Naive thymus-derived CD4-positive, alpha-beta T cell (primary cell): ENCODE measurements around the gene TMEM163. TPM values are rescaled to one million over a fixed set of nuclear protein-coding genes. Genes with fewer than 3 reads are reported as not detected.

Source experiments
- ATAC-seq: fragments of 150-1000 bp; cut with Tn5 transposase; 2 replicates; pipeline ENCODE4 v1.10.0; 2021; ENCODE audit warnings: mild to moderate bottlenecking, moderate library complexity
- CTCF ChIA-PET: fragments of 350-600 bp; sonication (Branson Sonifier 250); formaldehyde crosslinking; loops from one replicate; lab custom pipeline; 2021; ENCODE audit warnings: antibody characterized with exemption; lab: Charles Lee
- POLR2A ChIA-PET: fragments of 350-600 bp; sonication (Branson Sonifier 250); formaldehyde crosslinking; loops from one replicate; lab custom pipeline; 2021; ENCODE audit warnings: antibody characterized with exemption, inconsistent platforms; lab: Charles Lee
- DNase-seq, 9 donors: peaks; one replicate each; pipeline versions ENCODE4 v3.0.0 to v3.0.0-alpha.2; 2020 to 2022; ENCODE audit warnings: mixed read lengths in 1 of 9
- H3K27ac ChIP-seq: one replicate; pipeline ENCODE4 v1.7.0; 2013; ENCODE audit warnings: mild to moderate bottlenecking, low read depth, low read length, moderate library complexity
- H3K27me3 ChIP-seq, 2 donors: one replicate each; pipeline ENCODE4 v1.7.0; 2013; ENCODE audit warnings: low read length in 2 of 2, mild to moderate bottlenecking in 2 of 2, moderate library complexity in 2 of 2; ENCODE audit not compliant: control insufficient read depth in 2 of 2, insufficient read depth in 2 of 2
- H3K36me3 ChIP-seq, 3 experiments: 1 replicate in 2 of 3; 2 replicates in 1 of 3; pipeline ENCODE4 v1.7.0; 2013; ENCODE audit warnings: low read length in 3 of 3, mild to moderate bottlenecking in 3 of 3, moderate library complexity in 1 of 3; ENCODE audit not compliant: insufficient read depth in 3 of 3, control insufficient read depth in 2 of 3
- H3K4me1 ChIP-seq, 2 donors: one replicate each; pipeline ENCODE4 v1.7.0; 2013; ENCODE audit warnings: low read length in 2 of 2, mild to moderate bottlenecking in 2 of 2, moderate library complexity in 1 of 2; ENCODE audit not compliant: control insufficient read depth in 2 of 2, insufficient read depth in 2 of 2
- H3K4me3 ChIP-seq: 2 replicates; pipeline ENCODE4 v1.7.0; 2013; ENCODE audit warnings: mild to moderate bottlenecking, low read length
- H3K9me3 ChIP-seq, 3 experiments: 1 replicate in 2 of 3; 2 replicates in 1 of 3; pipeline ENCODE4 v1.7.0; 2013; ENCODE audit warnings: low read length in 3 of 3; ENCODE audit not compliant: control insufficient read depth in 2 of 3
- H3K27ac Mint-ChIP-seq, 9 donors: one replicate each; pipeline ENCODE4 v1.8.0; 2020 to 2022; ENCODE audit warnings: mixed read lengths in 9 of 9, mild to moderate bottlenecking in 8 of 9, moderate library complexity in 5 of 9, inconsistent platforms in 2 of 9
- H3K27me3 Mint-ChIP-seq, 5 donors: one replicate each; pipeline ENCODE4 v1.8.0; 2021 to 2022; ENCODE audit warnings: mixed read lengths in 5 of 5, mild to moderate bottlenecking in 1 of 5
- H3K36me3 Mint-ChIP-seq, 5 donors: one replicate each; pipeline ENCODE4 v1.8.0; 2020 to 2022; ENCODE audit warnings: mixed read lengths in 5 of 5, mild to moderate bottlenecking in 3 of 5, inconsistent platforms in 1 of 5
- H3K4me1 Mint-ChIP-seq, 7 donors: one replicate each; pipeline ENCODE4 v1.8.0; 2020 to 2022; ENCODE audit warnings: mixed read lengths in 7 of 7, mild to moderate bottlenecking in 3 of 7, inconsistent platforms in 1 of 7
- H3K4me3 Mint-ChIP-seq, 10 donors: one replicate each; pipeline ENCODE4 v1.8.0; 2020 to 2022; ENCODE audit warnings: mild to moderate bottlenecking in 10 of 10, mixed read lengths in 10 of 10, moderate library complexity in 6 of 10, inconsistent platforms in 2 of 10
- H3K9me3 Mint-ChIP-seq, 11 donors: one replicate each; pipeline ENCODE4 v1.8.0; 2020 to 2022; ENCODE audit warnings: mixed read lengths in 11 of 11, mild to moderate bottlenecking in 4 of 11, inconsistent platforms in 1 of 11, moderate library complexity in 1 of 11
- intact Hi-C, 2 donors: fragments of 100-400 bp; cut with micrococcal nuclease; formaldehyde crosslinking; loops; one replicate each; pipeline ENCODE4 v1.15.1; 2023
- polyA plus RNA-seq, 2 donors: library from polyadenylated mRNA; unstranded; fragments of 300-500 nt; fragmentation: Illumina TruSeq; gene quantifications; one replicate each; pipeline ENCODE4 v1.2.3, GENCODE V29; 2021
- total RNA-seq, 6 experiments: library from RNA in 5 of 6; stranded (reverse) in 5 of 6; gene quantifications; 1 replicate in 5 of 6; 2 replicates in 1 of 6; pipeline ENCODE4 v1.2.3 and lab custom pipeline; 2021 to 2026

The TMEM163 gene
- total and polyA plus RNA-seq, 7 experiments from 2014 or later, result 0.13 to 0.71 (median 0.21) TPM; not detected in 2

DNA sequence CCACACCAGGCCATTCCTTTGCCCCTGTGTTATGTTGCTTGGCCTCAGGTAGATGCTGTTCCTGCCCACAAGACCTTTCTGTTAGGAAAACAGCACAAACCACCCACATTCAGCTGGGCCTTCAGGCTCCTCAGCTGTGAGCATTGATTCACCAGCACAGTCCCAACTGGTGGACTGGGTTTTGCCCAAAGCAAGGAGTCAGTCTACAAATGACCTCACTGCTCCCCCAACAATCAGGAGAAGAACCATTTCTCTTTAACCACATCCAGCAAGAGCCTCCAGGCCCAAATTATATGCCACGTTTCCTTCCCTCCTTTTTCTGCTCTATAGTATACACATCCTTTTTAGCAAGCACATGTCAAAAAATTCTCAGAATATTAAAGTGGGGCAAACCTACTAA lies 5.2 kb downstream of the TMEM163 start:
- H3K27ac ChIP-seq, result no peak overlapping the region
- POLR2A ChIA-PET, result no interaction called here
- DNase-seq (no peak), ATAC-seq (no peak)
- CTCF ChIA-PET, result no interaction called here
- Mint-ChIP-seq H3K9me3 (peaks cover 0 to 1% (median 0%) of the 10 kb centered on the region in 11 donors), H3K4me1 (peaks cover 7 to 28% (median 18%) of the 10 kb centered on the region in 7 donors), H3K27ac (no peak overlapping the region), H3K4me3 (no peak overlapping the region), H3K27me3 (peaks cover 39 to 85% (median 57%) of the 10 kb centered on the region in 5 donors), H3K36me3 (no peaks in the 10 kb centered on the region)
- peaks cover 0 to 6% of the 10 kb centered on the region in 2 donors for H3K27me3 ChIP-seq
- intact Hi-C loops, result loop anchor here in 1 of 2 donors (5.0 kb wide), 1 partner anchor 41 kb away; no protein-coding TSS in a partner anchor
- H3K4me1 ChIP-seq, result no peaks in the 10 kb centered on the region
- no peaks in the 10 kb centered on the region for H3K9me3 ChIP-seq
- no peak overlapping the region for H3K4me3 ChIP-seq
- no peaks in the 10 kb centered on the region for H3K36me3 ChIP-seq

DNA sequence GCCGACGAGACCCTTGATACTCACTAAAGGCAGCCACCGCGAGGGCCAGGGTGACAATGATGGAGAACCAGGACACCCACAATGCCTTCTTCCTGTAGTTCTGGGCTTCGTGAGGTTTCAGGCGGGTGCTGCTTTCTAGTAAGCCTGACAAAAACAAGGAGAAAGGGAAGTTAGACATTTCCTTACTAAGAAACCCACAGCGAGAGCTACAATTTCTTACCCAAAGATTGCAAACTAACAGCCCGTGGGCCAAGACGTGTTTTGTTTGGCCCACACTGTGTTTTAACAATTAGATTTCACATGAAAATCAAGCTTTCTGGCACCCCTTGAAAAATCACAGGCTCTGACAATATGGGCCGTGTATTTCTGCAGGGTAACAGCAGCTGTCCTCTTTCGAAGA lies 5.6 kb downstream of the TMEM163 start:
- ChIA-PET POLR2A (no interaction called here), CTCF (no interaction called here)
- Histone ChIP-seq H3K27me3 (peaks cover 0 to 6% of the 10 kb centered on the region in 2 donors), H3K27ac (no peak overlapping the region), H3K9me3 (no peaks in the 10 kb centered on the region), H3K36me3 (no peaks in the 10 kb centered on the region), H3K4me3 (no peak overlapping the region), H3K4me1 (no peaks in the 10 kb centered on the region)
- H3K9me3 Mint-ChIP-seq, result peaks cover 0 to 1% (median 0%) of the 10 kb centered on the region in 11 donors
- intact Hi-C loops, result loop anchor here in 1 of 2 donors (5.0 kb wide), 1 partner anchor 41 kb away; no protein-coding TSS in a partner anchor
- no peak for DNase-seq
- H3K36me3 Mint-ChIP-seq, result no peaks in the 10 kb centered on the region
- peaks cover 7 to 28% (median 18%) of the 10 kb centered on the region in 7 donors for H3K4me1 Mint-ChIP-seq
- no peak overlapping the region for H3K27ac Mint-ChIP-seq
- no peak overlapping the region for H3K4me3 Mint-ChIP-seq
- peaks cover 39 to 85% (median 57%) of the 10 kb centered on the region in 5 donors for H3K27me3 Mint-ChIP-seq
- ATAC-seq, result no peak

DNA sequence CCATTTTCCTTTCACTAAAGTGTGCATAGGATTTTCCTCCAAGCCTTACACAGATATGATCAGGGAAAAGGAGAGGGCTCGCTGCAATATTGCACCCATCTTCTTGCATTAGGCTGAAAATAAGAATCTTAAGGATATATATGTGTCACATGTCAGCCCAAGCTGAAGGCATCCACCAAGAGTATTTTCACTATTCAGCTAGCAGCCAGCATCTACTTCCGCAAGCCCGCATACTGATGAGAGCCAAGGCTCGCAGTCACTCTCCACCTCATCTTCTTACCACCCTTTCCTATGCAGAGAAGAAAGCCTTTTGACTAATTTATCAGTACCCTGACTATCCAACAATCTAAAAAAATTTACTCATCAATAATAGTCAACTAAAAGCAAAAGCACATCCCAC lies 6.1 kb downstream of the TMEM163 start:
- intact Hi-C loops, result loop anchor here in 1 of 2 donors (5.0 kb wide), 1 partner anchor 40 kb away; no protein-coding TSS in a partner anchor
- no peaks in the 10 kb centered on the region for H3K9me3 ChIP-seq
- Mint-ChIP-seq H3K27me3 (peaks cover 37 to 86% (median 56%) of the 10 kb centered on the region in 5 donors), H3K36me3 (no peaks in the 10 kb centered on the region), H3K27ac (no peak overlapping the region), H3K4me3 (no peak overlapping the region), H3K4me1 (peaks cover 7 to 28% (median 16%) of the 10 kb centered on the region in 7 donors), H3K9me3 (peaks cover 0 to 1% (median 0%) of the 10 kb centered on the region in 11 donors)
- ChIA-PET CTCF (no interaction called here), POLR2A (no interaction called here)
- no peaks in the 10 kb centered on the region for H3K4me1 ChIP-seq
- peaks cover 0 to 6% of the 10 kb centered on the region in 2 donors for H3K27me3 ChIP-seq
- H3K36me3 ChIP-seq, result no peaks in the 10 kb centered on the region
- no peak for DNase-seq
- peak; percentile 48 for ATAC-seq
- no peak overlapping the region for H3K4me3 ChIP-seq
- H3K27ac ChIP-seq, result no peak overlapping the region

DNA sequence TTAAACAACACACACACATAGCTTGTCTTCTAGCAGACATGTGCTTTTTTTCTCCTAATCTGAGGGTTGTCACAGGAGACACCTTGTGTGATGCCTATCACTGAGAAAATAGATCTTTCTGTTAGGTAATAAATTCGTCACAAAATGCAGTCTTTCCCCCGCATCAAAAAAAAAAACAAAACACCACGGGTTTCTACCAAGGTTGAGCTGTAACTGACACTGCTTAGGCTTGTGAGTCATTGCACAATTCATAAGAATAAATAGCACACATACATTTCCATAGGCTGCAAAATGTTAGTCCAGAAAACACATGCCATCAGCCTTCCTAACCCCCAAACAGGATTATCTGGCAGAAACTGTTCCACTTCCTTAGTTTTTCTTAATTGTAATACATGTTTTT lies 6.5 kb downstream of the TMEM163 start:
- Histone ChIP-seq H3K9me3 (no peaks in the 10 kb centered on the region), H3K36me3 (no peaks in the 10 kb centered on the region), H3K27ac (no peak overlapping the region), H3K4me1 (no peaks in the 10 kb centered on the region), H3K4me3 (no peak overlapping the region), H3K27me3 (peaks cover 0 to 4% of the 10 kb centered on the region in 2 donors)
- Mint-ChIP-seq H3K36me3 (no peaks in the 10 kb centered on the region), H3K27ac (no peak overlapping the region), H3K9me3 (no peaks in the 10 kb centered on the region), H3K27me3 (peaks cover 32 to 85% (median 56%) of the 10 kb centered on the region in 5 donors), H3K4me3 (no peak overlapping the region), H3K4me1 (peaks cover 6 to 25% (median 15%) of the 10 kb centered on the region in 7 donors)
- intact Hi-C loops, result loop anchor here in 1 of 2 donors (5.0 kb wide), 1 partner anchor 40 kb away; no protein-coding TSS in a partner anchor
- POLR2A ChIA-PET, result no interaction called here
- CTCF ChIA-PET, result no interaction called here
- no peak for DNase-seq
- no peak for ATAC-seq

DNA sequence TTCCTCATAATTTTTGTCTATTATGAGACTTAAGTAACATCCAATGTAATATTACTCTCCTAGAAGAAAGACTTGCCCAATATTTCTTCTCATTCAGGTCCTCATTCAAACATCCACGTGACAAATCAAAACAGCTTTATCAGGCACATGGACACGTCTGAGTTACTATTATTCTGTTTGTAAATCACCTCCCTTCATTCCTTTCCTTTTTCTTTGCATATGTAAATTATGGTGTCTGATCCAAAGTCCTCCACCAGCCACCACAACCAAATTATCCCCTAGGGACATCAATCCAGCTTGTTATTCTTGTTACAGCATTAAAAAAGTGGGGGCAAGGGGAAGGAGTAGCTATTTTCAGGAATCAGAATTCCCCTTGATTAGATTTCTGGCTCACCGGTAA lies 7.1 kb downstream of the TMEM163 start:
- H3K27me3 Mint-ChIP-seq, result peaks cover 26 to 84% (median 50%) of the 10 kb centered on the region in 5 donors

DNA sequence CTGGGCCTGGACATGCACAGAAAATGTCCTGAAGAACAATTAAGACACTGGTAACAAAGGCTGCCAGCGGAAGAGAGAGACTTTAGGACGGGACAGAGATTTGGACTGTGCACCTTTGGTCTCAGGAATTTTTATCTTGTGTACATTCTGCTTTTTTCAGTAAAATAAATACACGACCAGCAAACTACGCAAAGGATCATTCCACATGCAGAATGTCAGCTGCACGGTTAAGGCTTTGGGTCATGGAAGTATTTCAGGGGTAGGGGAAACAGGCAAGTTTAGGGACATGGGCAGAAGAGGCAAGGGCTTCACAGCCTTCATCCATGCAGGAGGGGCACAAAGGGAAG lies 11.5 kb downstream of the TMEM163 start:
- ATAC-seq (no peak), DNase-seq (no peak)
- intact Hi-C loops, result no loop called here
- Histone ChIP-seq H3K36me3 (no peaks in the 10 kb centered on the region), H3K4me1 (peaks cover 10 to 15% of the 10 kb centered on the region in 2 donors), H3K4me3 (no peak overlapping the region), H3K9me3 (no peaks in the 10 kb centered on the region), H3K27ac (no peak overlapping the region), H3K27me3 (peaks cover 3% of the 10 kb centered on the region in 2 donors)
- Mint-ChIP-seq H3K4me1 (peaks cover 13 to 27% (median 24%) of the 10 kb centered on the region in 7 donors), H3K4me3 (peak overlapping the region in 1 of 10 donors; percentile 87), H3K27me3 (peaks cover 50 to 80% (median 64%) of the 10 kb centered on the region in 5 donors), H3K36me3 (no peaks in the 10 kb centered on the region), H3K27ac (no peak overlapping the region), H3K9me3 (peaks cover 0 to 2% (median 0%) of the 10 kb centered on the region in 11 donors)
- ChIA-PET CTCF (no interaction called here), POLR2A (no interaction called here)

More for the DNA sequence above, 7.1 kb downstream of the TMEM163 start:
- Mint-ChIP-seq H3K9me3 (no peaks in the 10 kb centered on the region), H3K36me3 (no peaks in the 10 kb centered on the region), H3K4me1 (peaks cover 7 to 28% (median 19%) of the 10 kb centered on the region in 7 donors), H3K4me3 (no peak overlapping the region), H3K27ac (no peak overlapping the region)
- intact Hi-C loops, result loop anchor here in 1 of 2 donors (5.0 kb wide), 1 partner anchor 39 kb away; no protein-coding TSS in a partner anchor
- CTCF ChIA-PET, result no interaction called here
- no peak overlapping the region for H3K4me3 ChIP-seq
- ATAC-seq (no peak), DNase-seq (no peak)
- POLR2A ChIA-PET, result interaction anchor here (0.6 kb wide), 1 partner anchor 939 kb away, joined by 3 read pairs; no protein-coding TSS in a partner anchor
- H3K9me3 ChIP-seq, result no peaks in the 10 kb centered on the region
- no peak overlapping the region for H3K27ac ChIP-seq
- peaks cover 0 to under 1% of the 10 kb centered on the region in 2 donors for H3K27me3 ChIP-seq
- peaks cover 4 to 5% of the 10 kb centered on the region in 2 donors for H3K4me1 ChIP-seq
- H3K36me3 ChIP-seq, result no peaks in the 10 kb centered on the region
